ENCODE measurements around the gene CLEC2D.
A peak's percentile ranks its signal among the peaks of the same experiment; 100 is the strongest.
"Not testable (repeated sequence)": the region's sequence is repeated elsewhere in the genome, so short reads cannot be mapped to it uniquely, and the experiment has no call there.

The CLEC2D gene

DNA sequence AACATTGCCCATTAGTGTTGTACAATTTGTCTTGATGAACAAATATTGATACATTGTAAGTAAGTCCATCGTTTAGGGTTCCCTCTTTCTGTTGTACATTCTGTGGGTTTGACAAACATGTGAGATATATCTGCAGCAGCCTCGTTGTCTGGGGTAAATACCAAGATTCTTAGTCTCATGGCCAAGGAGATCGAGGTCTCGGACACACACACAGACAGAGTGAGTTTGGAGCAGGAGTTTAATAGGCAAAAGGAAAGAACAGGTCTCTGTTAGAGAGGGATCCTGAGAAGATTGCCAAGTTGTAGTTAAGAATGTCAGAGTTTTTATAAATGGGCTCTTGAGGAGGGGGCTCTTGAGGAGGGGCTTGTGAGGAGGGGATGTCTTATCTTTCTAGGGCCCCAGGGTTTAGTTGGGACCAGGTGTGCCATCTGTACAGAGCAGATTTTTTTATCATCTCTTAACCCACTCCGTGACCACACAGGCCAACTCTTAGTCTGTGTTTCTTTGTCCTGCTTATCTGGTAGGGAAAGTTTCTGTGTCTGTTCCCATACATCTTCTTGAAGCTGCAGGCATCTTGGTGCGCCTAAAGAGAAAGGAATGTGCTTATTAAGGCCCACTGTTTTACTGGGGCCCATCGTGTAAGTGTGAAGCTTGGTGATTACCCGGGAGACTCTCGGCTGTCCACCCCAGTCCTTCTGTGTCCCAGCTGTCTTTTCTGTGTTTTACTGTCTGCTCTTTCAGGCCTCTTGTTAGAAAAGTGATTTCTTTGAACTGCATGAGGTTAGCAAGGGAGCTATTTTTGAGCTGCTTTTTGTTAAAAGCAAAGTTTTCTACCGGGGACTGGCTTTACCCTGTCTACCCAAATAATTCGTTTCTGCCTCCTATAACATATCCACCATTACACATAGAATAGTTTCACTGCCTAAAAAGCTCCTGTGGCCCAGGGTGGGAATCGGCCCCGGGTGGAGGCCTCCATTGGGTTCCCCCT lies 22.4 kb upstream of the CLEC2D start:
- peaks cover 24% of the 10 kb centered on the region for H3K9me3 Mint-ChIP-seq
- peaks cover 3% of the 10 kb centered on the region for H3K27me3 Mint-ChIP-seq
- H3K4me3 Mint-ChIP-seq = peak overlapping the region; percentile 96
- peaks cover 60% of the 10 kb centered on the region for H3K36me3 Mint-ChIP-seq (ENCODE audit: low read depth)
- H3K4me1 Mint-ChIP-seq = peaks cover 74% of the 10 kb centered on the region
- ATAC-seq (peak; percentile 2), DNase-seq (no peak)
- peak overlapping the region; percentile 98 for H3K27ac Mint-ChIP-seq

DNA sequence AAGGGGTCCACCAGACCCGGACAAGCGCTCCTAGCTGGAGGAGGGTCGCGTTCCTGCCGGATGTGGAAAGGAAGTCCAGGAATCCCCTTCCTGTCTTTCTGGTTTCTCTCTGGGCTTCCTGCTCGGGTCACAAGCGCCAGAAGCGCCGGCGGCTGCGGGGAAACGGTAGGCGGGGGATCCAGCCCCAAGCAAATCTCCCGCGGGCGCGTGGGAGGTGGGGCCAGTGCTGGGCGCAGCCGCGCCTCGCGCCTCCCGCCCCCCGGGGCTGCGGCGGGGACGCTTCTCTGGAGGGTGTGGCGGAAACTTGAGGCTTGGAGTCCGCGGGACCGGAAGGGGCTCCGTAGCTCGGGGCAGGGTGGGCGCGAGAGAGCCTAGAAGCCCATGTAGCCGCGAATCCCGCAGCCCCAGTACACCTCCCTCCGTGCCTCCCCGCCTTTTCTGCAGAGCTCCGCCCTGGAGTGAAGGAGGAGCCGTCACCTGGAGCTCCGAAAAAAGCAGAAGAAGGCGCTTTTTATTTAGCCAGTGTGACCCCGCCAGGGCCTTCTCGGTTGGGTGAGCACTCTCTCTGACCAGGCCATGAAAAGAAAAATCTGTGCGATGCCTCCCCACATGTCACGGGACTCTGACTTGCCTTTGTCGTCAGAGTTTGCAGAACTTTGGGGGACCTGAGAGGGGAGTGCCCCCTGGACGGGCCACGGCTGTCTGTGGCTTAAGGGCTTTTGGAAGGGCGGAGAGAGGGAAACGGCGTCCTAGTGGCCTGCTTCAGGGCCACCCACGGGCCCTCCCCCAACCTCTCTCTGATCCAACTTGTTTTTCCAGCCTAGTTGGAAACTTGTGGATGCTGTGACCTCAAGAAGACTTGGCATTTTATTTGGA lies 21.4 kb upstream of the CLEC2D start:
- peak overlapping the region; percentile 96 for H3K4me3 Mint-ChIP-seq
- peaks cover 22% of the 10 kb centered on the region for H3K9me3 Mint-ChIP-seq
- peaks cover 60% of the 10 kb centered on the region for H3K36me3 Mint-ChIP-seq (ENCODE audit: low read depth)
- H3K27me3 Mint-ChIP-seq = peaks cover 3% of the 10 kb centered on the region
- ATAC-seq = peak; percentile 76
- peak overlapping the region; percentile 98 for H3K27ac Mint-ChIP-seq
- peak; percentile 96 for DNase-seq
- peaks cover 73% of the 10 kb centered on the region for H3K4me1 Mint-ChIP-seq

DNA sequence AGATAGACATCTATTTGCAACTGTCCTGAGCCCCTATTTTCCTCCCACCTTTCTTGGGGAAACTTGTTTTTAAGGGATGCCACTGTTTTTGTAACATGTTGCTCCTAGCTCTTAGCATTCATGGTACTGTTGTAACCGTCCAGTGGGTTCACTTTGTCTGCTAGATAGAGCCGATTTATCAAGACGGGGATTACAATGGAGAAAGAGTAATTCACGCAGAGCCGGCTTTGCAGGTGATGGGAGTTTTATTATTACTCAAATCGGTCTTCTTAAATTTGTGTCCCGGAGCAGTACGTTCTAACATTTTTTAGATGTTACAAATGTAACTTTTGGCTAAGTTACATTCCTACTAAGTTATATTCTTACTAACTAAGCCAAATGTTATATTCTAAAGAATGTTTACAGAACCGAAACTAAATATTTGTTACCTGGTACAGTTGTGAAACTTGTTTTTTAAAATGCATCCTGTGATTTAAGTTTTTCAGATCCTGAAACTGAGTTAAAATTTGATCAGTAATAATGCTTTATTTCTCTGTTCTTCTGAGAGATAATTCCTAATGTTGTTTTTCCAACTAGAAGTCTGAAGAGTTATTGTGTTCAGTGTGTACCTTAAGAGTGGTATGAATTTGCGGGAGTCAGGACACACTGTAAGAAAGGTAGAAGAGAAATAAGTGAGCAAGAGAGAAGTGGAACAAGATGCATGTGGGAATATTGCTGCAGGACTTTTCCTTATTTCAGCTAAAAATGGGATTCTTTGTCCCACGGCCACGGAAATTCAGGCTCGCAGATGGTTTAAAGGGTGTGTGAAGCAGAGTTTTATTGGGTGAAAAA lies 20.6 kb upstream of the CLEC2D start:
- peaks cover 3% of the 10 kb centered on the region for H3K27me3 Mint-ChIP-seq
- peak overlapping the region; percentile 98 for H3K27ac Mint-ChIP-seq
- peak overlapping the region; percentile 96 for H3K4me3 Mint-ChIP-seq
- no peak for ATAC-seq
- H3K9me3 Mint-ChIP-seq = peaks cover 24% of the 10 kb centered on the region
- peaks cover 67% of the 10 kb centered on the region for H3K36me3 Mint-ChIP-seq (ENCODE audit: low read depth)
- DNase-seq = no peak
- H3K4me1 Mint-ChIP-seq = peaks cover 73% of the 10 kb centered on the region

DNA sequence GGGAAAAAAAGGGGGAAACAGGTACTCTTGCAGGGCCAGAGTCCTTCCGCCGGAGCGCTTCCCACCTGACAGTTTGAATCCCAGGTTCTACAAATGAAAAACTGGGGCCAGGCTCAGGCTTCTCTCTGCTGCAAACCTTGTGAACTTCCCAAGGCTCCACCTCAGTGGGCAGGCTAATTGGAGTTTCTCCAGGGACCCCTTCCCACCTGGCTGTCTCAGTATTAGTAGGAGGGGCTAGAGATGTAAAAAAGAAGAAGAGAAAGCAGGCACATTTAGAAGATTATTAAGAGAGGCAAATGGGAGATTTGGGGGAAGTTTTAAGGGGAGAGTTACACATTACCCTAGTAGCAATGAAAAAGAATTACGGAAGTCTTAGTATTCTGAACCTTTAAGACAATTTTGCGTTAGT lies 20.0 kb upstream of the CLEC2D start:
- peak; percentile 57 for DNase-seq
- ATAC-seq = no peak
- Mint-ChIP-seq H3K27me3 (peaks cover 3% of the 10 kb centered on the region), H3K4me1 (peaks cover 74% of the 10 kb centered on the region), H3K4me3 (peak overlapping the region; percentile 96), H3K36me3 (ENCODE audit: low read depth) (peaks cover 68% of the 10 kb centered on the region), H3K9me3 (peaks cover 23% of the 10 kb centered on the region), H3K27ac (peak overlapping the region; percentile 98)

DNA sequence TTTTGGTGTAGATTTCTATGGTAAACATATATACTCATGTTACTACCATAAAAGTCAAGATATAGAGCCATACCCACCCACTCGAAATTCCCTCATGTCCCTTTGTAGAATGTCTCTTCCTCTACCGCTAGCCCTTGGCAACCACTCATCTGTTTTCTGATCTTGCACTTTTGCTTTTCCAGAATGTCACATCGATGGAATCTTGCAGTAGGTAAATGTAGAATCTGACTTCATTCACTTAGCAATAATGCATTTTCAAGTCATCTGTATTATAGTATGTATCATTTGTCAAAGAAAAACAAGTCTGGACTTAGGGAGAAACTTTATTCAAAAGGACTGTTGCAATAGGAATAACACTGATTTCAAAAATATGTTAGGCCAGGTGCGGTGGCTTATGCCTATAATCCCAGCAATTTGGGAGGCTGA lies 19.3 kb upstream of the CLEC2D start:
- Mint-ChIP-seq H3K4me1 (peaks cover 74% of the 10 kb centered on the region), H3K27ac (peak overlapping the region; percentile 98), H3K27me3 (peaks cover 3% of the 10 kb centered on the region), H3K36me3 (ENCODE audit: low read depth) (peaks cover 68% of the 10 kb centered on the region), H3K9me3 (peaks cover 18% of the 10 kb centered on the region), H3K4me3 (peak overlapping the region; percentile 96)
- ATAC-seq (no peak), DNase-seq (no peak)

DNA sequence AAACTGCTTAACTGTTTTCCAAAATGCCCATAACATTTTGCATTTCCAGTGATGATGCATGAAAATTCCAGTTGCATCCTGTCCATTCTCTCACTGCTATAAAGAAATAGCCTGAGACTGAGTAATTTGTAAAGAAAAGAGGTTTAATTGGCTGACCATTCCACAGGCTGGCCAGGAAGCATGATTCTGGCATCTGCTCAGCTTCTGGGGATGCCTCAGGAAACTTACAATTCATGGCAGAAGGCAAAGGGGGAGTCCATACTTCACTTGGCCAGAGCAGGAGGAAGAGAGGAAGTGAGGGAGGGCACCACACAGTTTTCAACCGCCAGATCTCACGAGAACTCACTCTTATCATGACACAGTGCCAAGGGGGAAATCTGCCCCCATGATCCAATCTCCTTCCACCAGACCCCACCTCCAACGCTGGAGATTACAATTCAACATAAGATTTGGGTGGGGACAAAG lies 18.2 kb upstream of the CLEC2D start:
- Mint-ChIP-seq H3K4me3 (peak overlapping the region; percentile 96), H3K4me1 (peaks cover 74% of the 10 kb centered on the region), H3K9me3 (peaks cover 12% of the 10 kb centered on the region), H3K36me3 (ENCODE audit: low read depth) (peaks cover 73% of the 10 kb centered on the region), H3K27ac (peak overlapping the region; percentile 98), H3K27me3 (peaks cover 3% of the 10 kb centered on the region)
- DNase-seq (peak; percentile 67), ATAC-seq (peak; percentile 26)

DNA sequence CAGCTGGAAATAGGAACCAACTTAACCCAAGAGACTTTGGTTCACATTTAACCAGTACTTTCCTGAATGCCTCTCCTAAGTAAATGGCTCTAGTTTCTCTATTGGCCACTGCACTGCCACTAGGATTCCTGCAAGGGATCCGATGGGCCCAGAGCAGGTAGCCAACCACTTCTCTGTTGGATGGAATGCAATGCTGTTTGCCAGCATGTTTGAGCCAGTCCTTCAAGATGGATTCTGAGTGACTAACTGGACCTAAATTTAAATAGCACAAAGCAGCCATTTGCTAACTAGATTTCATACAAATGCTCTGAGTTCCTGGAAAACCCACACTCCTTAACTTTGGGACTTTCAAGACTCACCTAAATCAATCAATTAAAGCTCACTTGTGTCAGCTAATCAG lies 9.5 kb upstream of the CLEC2D start:
- Mint-ChIP-seq H3K27ac (peak overlapping the region; percentile 67), H3K27me3 (no peaks in the 10 kb centered on the region), H3K9me3 (peaks cover 21% of the 10 kb centered on the region), H3K4me3 (no peak overlapping the region), H3K36me3 (ENCODE audit: low read depth) (peaks cover 88% of the 10 kb centered on the region), H3K4me1 (peaks cover 95% of the 10 kb centered on the region)
- ATAC-seq (no peak), DNase-seq (no peak)

DNA sequence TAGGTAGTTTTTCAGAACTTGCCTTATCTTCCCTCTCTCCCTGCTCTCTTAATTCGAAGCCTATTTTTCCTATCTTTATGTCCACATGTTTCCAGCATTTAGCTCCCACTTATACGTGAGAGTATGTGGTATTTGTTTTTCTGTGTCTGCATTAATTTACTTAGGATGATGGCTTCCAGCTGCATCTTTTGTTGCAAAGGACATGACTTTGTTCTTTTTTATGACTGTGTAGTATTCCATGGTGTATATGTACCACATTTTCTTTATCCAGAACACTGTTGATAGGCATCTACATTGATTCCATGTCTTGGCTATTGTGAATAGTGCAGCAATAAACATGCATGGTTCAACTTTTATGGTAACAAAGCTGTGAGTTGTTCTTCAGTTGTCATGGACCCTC lies 7.8 kb upstream of the CLEC2D start:
- H3K27me3 Mint-ChIP-seq = no peaks in the 10 kb centered on the region
- peak overlapping the region; percentile 61 for H3K27ac Mint-ChIP-seq
- DNase-seq (no peak), ATAC-seq (no peak)
- peaks cover 82% of the 10 kb centered on the region for H3K36me3 Mint-ChIP-seq (ENCODE audit: low read depth)
- peaks cover 21% of the 10 kb centered on the region for H3K9me3 Mint-ChIP-seq
- H3K4me1 Mint-ChIP-seq = peaks cover 90% of the 10 kb centered on the region
- no peak overlapping the region for H3K4me3 Mint-ChIP-seq

DNA sequence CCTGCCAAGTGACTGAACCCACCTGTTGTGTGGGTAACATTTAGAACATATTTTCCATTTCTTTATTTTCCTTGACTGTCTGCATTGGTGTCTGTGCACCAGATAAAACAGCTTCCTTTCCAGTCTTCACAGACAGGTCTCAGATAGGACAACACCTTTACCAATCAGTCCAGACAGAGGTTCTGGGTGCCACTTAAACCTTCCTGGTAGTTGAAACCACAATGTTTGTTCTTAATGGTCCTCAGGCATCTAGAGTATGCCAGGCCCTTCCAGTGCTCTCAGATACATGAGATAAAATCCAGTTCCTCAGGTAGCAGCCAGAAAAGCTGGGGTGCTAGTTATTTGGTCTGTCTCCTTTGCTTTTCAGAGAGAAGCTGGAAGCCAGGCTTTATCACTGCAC lies 7.0 kb upstream of the CLEC2D start:
- Mint-ChIP-seq H3K4me1 (peaks cover 91% of the 10 kb centered on the region), H3K36me3 (ENCODE audit: low read depth) (peaks cover 79% of the 10 kb centered on the region), H3K27ac (peak overlapping the region; percentile 61), H3K27me3 (no peaks in the 10 kb centered on the region), H3K9me3 (peaks cover 25% of the 10 kb centered on the region), H3K4me3 (no peak overlapping the region)
- DNase-seq (no peak), ATAC-seq (no peak)

DNA sequence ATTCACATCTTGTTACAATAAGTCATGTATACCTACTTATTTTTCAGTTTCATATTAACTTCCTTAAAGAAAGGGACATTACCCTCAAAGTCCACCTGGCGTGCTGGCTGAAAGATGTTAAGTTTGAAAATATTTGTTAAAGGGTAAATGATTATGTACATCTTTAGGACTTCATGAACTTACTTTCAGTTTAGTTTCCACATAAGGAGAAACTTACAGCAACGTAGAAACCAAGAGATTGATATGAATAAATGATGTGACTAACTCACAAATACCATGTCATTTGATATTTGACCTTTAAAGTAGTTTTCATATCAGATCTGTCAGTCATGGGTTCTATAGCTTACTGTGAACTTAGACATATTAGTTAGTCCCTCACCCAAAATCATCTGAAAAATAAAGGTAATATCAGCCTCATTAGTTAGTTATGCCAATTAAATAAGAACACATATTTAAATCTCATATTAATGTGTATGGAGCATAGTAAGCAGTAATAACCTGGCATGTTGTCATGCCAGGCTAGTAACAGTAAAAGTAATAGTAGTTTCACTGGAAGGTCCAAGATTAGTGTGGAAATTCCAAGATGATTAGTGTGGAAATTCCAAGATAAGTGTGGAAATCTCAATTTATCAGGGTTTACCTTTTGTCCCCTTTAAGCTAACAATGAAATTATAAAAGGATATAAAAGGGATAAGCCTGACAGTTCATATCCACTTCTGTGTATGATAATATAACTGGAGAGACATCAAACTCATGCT lies 1.9 kb upstream of the CLEC2D start:
- H3K4me1 Mint-ChIP-seq = peaks cover 70% of the 10 kb centered on the region
- H3K27ac Mint-ChIP-seq = peak overlapping the region; percentile 99
- H3K36me3 Mint-ChIP-seq (ENCODE audit: low read depth) = peaks cover 66% of the 10 kb centered on the region
- no peak for DNase-seq
- peak; percentile 58 for ATAC-seq
- H3K27me3 Mint-ChIP-seq = peaks cover 2% of the 10 kb centered on the region
- peaks cover 7% of the 10 kb centered on the region for H3K9me3 Mint-ChIP-seq
- peak overlapping the region; percentile 91 for H3K4me3 Mint-ChIP-seq

DNA sequence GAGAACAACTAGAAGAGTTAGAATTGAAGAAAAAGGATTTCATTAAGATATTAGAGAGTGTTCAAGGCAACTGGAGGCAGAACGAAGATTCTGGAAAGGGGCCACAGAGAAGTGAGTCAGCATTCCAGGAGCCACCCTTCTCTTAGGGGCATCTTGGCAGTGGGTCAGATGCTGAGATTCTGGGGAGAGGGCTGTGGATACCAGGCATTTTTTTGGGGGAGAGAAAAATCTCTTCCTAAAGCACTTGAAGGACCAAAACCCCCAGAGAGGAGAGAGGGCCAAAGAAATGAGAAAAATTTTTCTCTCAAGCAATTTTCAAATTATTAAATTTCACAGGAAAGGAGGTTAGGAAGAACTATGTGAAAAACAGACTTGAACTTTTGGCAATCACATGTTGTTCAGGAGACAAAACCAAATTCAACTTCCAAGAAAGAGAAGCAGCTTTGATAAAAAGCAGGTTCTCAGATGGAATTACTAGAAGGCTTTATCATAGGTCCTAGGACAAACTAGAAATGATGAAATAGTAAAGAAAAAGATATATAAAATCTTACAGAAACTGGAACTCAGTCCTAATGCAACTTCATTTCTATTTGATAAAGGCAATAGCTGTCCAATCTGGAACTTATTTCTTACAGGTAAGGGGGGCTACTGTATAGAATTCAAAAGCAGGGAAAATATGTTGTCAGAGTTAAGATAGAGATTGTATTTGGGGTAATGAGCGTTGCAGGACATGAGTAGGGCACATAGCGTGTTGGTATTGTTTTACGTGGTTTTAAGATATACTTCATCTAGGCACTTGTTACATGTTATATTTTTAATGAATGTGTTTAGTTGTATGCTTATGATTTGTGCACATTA lies 1.1 kb upstream of the CLEC2D start:
- Mint-ChIP-seq H3K4me3 (peak overlapping the region; percentile 91), H3K4me1 (peaks cover 67% of the 10 kb centered on the region), H3K27me3 (peaks cover 2% of the 10 kb centered on the region), H3K9me3 (peaks cover 7% of the 10 kb centered on the region), H3K27ac (peak overlapping the region; percentile 99), H3K36me3 (ENCODE audit: low read depth) (peaks cover 69% of the 10 kb centered on the region)
- DNase-seq (no peak), ATAC-seq (no peak)

DNA sequence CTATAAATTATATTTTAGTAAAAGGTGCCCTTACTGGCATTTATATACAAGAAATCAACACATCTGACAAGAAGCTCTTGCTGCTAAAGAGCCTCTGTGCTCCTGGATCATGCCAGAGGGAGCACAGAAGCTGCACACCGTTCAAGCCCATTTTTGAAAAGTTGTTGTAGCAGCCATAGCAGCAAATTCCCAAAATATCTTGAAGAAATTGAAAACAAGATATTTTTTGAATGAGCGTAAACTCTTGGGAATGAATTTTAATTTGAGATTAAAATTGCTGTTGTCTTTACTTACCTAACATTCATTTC lies 540 bp upstream of the CLEC2D start:
- Mint-ChIP-seq H3K27me3 (peaks cover 2% of the 10 kb centered on the region), H3K36me3 (ENCODE audit: low read depth) (peaks cover 70% of the 10 kb centered on the region), H3K4me3 (peak overlapping the region; percentile 91), H3K9me3 (peaks cover 7% of the 10 kb centered on the region), H3K4me1 (peaks cover 69% of the 10 kb centered on the region), H3K27ac (peak overlapping the region; percentile 99)
- no peak for ATAC-seq
- no peak for DNase-seq

DNA sequence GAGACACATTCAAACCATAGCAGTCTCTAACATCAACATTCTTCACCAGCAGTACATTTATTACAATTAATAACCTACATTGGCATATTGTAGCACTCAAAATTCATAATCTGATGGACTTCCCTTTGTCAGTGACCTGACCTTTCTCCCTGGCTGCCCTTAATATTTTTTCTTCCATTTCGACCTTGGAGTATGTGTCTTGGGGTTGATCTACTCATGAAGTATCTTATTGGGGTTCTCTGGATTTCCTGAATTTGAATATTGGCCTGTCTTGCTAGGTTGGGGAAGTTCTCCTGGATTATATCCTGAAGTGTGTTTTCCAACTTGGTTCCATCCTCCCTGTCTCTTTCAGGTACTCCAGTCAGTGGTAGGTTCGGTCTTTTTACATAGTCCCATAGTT lies 2.8 kb downstream of the CLEC2D start:
- Mint-ChIP-seq H3K4me3 (peak overlapping the region; percentile 91), H3K36me3 (ENCODE audit: low read depth) (peaks cover 75% of the 10 kb centered on the region), H3K4me1 (peaks cover 66% of the 10 kb centered on the region), H3K27ac (peak overlapping the region; percentile 99)
- not testable (repeated sequence) for DNase-seq, H3K9me3 Mint-ChIP-seq, ATAC-seq, H3K27me3 Mint-ChIP-seq

Data from activated naive CD8-positive, alpha-beta T cell treated with anti-CD3 and anti-CD28 coated beads, Interleukin-2, amount 50 U/mL, for 24 hours (primary cell).